ENCODE data around the gene PNPLA3. TPM values are rescaled to one million over a fixed set of nuclear protein-coding genes. Genes with fewer than 3 reads are reported as not detected.

Gene PNPLA3
- total RNA-seq, 1 donor from 2014 or later: 4.6 TPM

DNA sequence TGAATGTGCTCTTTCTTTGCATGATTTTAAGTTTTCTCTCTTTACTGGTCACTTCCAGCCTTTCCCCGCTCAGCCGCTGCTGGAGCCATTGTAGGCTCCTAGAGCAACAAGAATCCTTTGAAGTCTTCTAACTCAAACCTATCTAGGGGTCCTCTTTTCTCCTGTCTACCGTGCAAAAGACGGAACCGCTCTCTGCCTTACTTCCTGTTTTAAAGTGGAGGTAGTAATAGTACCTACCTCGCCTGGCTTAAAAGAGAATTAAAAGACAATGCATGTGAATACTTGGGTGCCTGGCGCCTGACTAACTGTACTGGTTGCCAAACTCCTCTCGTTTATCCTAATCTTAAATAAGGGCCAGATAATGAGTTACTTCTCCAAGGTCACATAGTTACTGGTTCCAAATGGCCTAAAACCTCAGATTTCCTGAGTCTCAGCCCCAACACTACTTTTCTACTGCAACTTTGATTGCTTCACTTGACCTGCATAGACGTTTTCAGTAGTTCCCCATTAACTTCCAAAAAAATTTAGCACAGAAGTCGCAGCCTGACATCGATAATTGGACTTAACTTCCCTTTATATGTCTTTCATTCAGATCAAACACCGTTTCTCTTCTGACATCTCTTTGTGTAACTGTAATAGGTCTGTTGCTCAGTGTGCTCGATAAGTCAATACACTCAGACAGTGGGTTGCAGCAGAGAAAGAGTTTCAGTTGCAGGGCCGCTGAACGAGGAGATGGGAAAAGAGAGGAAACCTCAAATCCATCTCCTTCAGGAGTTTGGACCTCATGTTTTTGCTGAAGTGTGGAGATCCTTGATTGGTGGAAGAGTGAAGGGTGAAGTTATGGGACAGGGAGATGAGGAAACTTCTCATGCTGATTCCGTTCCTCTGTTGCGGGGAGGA is 32.5 kb downstream of the PNPLA3 start:
- DNase-seq (ENCODE audit: extremely low read depth, low read depth, low spot score): no peak

GRCh38 chr22:43956805-43957463 is 33.3 kb downstream of the PNPLA3 start:
- DNase-seq (ENCODE audit: extremely low read depth, low read depth, low spot score): no peak

DNA sequence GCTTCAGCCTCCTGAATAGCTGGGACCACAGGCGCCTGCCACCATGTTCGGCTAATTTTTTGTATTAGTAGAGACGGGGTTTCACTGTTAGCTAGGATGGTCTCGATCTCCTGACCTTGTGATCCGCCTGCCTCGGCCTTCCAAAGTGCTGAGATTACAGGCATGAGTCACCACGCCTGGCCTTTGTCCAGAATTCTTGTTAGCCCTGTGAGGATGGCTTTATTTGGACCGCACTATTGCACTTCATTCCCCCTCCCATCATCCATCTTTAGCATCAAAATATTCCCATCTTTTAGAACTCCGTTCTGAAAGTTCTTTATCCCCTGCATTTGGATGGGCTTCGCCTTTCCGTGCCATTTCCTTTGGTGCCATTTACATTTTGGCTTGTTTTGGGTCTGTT is 34.3 kb downstream of the PNPLA3 start:
- no peak for DNase-seq (ENCODE audit: extremely low read depth, low read depth, low spot score)

DNA sequence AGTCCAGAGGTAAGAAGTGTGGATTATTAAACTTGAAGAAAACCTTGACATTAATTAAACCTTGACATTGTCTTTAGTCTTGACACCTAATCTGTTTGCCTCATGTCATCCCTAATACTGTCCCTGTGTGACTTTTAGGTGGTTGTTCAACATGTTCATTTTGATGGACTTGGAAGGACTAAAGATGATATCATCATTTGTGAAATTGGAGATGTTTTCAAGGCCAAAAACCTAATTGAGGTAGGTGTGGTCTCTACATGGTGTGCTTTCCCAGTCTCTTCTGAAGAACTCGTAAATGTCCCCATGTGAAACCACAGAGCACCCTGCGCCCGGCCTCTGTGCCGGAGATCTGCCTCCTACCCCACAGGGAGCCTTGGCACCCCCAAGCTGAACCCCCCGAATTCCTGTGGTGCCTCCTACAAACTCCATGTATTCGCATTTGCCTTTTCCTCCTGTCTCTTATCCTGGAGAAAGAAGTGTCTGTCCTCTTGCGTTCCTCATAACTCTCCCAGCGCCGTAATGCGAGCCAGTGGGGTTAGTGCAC is 40.8 kb downstream of the PNPLA3 start:
- no peak for DNase-seq (ENCODE audit: extremely low read depth, low read depth, low spot score)

DNA sequence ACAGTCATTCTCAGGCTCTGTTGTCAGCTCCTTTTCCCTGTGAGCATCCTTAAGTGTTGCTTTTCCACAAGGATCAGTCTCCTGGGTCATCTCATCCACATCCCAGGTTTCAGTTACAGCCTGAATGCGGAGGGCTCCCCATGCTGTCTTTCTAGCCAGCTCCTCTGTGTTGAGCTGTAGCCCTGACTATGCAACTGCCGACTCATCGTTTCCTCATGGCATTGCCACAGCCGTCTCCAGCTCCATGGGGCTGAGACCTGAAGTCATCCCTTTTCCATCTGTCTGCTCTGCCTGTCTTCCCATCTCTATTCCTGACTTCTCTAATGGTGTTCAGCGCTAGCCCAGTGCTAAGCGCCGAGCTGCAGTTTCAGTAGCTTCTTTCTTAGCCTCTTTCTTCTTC is 43.5 kb downstream of the PNPLA3 start:
- no peak for DNase-seq (ENCODE audit: extremely low read depth, low read depth, low spot score)

DNA sequence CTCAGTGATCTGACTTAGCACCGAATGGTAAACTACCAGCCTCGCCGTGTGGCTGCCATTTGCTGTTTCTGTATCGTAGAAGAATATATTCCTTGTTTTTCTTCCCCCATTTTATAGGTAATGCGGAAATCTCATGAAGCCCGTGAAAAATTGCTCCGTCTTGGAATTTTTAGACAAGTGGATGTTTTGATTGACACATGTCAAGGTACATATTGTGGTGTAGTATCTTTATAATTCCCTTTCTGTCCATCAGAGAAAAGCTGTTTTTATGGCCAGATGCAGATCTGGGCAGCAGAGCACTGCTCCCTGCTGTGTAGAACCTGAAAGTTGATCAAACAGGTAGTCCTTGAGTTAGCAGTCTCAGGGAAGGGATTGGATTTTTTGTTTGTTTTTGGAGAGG is 45.0 kb downstream of the PNPLA3 start:
- DNase-seq (ENCODE audit: extremely low read depth, low read depth, low spot score): no peak

GRCh38 chr22:43969021-43969878 is 45.6 kb downstream of the PNPLA3 start:
- DNase-seq (ENCODE audit: extremely low read depth, low read depth, low spot score): no peak

DNA sequence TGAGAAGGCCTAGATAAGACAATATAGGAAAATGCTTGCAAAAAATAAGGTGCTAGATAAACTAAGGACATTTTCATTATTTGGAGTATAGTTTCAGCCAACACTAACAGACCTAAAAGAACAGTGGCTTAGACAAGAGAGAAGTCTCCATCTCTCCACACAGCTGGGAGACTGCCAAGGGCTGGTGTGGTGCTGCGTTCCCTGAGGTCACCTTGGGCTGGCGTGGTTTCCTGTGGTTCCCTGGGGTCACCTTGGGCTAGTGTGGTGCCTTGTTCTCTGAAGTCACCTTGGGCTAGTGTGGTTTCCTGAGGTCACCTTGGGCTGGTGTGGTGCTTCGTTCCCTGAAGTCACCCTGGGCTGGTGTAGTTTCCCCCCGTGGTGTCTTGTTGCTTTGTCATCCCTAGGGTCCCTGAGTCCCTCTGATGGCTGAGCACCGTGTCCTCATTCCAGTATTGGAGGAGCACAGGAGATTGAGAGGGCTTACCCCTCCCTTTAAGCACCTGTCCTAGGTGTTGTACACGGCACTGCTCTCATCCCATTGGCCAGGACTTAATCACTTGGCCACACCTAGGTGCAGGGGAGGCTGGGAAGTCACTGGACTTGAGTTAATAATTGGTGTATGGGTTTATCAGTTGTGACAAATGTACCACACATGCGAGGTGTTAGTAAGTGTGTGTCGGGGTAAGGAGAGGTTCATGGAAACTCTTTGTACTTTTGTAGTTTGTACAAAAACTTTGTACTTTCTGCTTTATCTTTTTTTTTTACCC is 46.6 kb downstream of the PNPLA3 start:
- DNase-seq (ENCODE audit: extremely low read depth, low read depth, low spot score): no peak

GRCh38 chr22:43971112-43971511 is 47.5 kb downstream of the PNPLA3 start:
- DNase-seq (ENCODE audit: extremely low read depth, low read depth, low spot score): no peak

DNA sequence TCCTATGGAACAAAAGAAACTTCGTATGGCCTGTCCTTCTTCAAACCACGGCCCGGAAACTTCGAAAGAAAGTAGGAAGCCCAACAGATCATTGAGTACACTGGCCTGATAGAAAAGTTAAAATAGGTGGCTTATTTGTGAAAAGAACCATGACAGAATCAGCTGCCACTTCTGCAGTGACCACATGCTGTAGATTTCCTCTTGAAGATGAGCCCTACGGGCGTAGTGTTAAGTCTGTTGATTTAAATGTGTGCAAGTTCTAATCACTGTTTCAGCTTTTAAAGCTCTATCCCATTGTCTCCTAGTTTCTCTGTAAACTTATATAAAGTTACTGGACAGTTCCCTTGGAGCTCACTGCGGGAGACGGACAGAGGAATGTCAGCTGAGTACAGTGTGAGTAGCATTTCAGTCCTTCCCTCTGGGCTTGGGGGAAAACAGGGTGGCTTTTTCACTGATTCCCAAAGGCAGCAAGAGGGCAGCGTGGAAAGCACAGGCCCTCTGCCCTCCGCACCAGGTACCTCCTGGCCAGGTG is 49.4 kb downstream of the PNPLA3 start:
- DNase-seq (ENCODE audit: extremely low read depth, low read depth, low spot score): no peak

DNA sequence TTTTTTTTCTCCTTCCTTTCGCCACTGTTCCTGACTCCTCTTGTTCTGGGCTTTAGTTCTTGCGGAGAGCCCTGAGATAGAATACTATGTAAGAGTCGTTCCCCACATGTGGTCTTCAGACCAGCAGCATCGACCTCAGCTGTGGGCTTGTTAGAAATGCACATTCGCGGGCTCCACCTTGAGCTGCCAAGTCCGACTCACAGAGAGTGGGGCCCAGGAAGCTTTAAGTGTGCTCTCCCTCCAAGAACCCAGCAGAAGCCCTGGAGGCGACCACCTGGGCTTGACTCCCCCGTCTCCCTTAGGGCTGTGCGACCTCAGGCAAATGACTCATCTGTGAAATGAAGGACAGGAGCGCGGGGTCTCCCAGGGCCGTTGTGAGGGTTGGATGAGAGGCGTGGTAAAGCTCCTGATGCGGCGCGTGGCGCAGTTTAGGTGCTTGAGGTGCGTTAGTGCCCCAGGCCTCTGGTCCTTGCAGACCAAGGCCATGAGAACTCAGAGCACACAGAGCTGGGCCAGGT is 50.5 kb downstream of the PNPLA3 start:
- DNase-seq (ENCODE audit: extremely low read depth, low read depth, low spot score): no peak

DNA sequence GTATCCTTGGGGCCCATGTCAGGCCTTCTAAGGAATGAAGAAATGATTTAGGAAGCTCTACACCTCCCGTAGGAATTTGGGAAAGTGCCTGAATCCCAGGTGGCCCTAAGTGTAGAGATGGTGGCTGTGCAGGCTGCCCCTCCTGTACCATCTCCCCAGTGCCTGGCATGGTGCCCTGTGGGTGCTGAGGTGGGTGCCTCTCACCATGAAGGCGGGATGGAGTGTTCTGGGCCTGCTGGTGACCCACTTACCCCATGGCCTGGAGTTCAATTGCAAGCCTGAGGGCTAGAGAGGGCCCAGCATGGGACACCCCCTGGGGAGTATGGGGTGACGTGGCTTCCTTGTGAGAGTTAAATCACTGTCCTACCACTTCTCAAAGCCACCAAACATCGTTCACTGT is 51.4 kb downstream of the PNPLA3 start:
- DNase-seq (ENCODE audit: extremely low read depth, low read depth, low spot score): no peak

DNA sequence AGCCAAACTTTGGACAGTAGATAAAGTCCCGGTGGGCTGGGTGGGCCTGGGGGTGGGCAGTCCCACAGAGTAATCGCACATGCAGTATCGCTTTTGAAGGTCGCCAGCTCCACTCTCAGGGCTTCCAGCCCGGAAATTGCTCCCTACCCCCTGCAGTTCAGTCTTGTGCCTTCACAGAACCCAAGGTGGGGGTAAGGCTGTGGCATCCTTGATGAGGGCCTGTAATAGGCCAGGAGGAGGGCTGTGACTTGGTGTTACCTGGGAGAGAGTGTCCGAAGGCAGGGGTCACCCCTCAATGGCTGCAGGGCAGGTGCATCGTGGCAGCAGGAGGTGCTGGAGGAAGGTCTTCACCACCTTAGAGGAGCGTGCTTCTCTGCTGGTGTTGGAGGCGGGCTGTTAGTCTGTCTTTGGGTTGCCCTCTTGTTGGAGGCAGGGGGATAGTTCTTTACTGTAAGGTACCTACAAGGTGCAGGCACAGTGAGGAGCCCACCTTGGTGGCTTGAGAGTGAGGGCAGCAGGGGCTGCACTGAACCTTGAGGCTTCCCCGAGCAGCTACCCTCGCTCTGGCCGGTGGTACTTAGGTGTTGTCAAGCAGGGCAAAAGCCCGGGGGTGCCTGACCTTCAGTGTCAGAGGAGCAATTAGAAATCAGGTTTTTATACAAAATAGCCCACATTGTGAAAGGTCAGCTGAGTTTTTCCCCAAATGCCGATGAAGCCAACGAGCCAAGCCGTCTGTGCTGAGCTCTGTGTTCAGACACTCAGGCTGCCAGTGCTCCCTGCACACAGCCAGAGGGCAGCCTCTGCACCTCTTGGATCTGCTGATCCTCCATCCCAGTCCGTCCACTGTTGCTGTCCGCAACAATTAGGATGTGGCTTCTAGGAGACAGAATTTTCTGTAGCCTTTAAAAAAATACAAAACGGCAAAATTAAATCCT is 53.5 kb downstream of the PNPLA3 start:
- no peak for DNase-seq (ENCODE audit: extremely low read depth, low read depth, low spot score)

- DNase-seq (ENCODE audit: extremely low read depth, low read depth, low spot score): no peak
Measured at GRCh38 chr22:43978558-43978957, 55.0 kb downstream of the PNPLA3 start.

DNA sequence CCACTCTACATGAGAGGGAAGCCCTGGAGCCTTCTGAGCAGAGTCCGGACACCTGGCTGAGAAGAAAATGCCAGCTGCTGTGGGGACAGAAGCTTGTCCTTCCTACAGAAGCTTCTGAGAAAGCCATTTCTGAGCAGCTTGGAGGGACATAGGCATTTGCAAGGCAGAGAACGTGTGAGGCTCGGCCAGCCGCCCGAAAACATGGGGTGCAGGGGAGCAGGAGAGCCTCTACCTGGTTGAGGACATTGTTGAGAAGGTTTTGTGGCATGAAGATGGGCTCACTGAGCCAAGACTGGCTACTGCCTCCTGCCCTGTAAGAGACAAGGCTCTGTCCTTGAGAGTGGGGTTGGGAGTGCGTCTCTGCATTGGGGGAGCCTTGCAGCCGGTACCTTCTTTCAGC is 57.0 kb downstream of the PNPLA3 start:
- DNase-seq (ENCODE audit: extremely low read depth, low read depth, low spot score): no peak

- no peak for DNase-seq (ENCODE audit: extremely low read depth, low read depth, low spot score)
Measured at GRCh38 chr22:43980996-43981395, 57.4 kb downstream of the PNPLA3 start.

- DNase-seq (ENCODE audit: extremely low read depth, low read depth, low spot score): no peak
Measured at GRCh38 chr22:43983808-43984207, 60.2 kb downstream of the PNPLA3 start.

GRCh38 chr22:43985532-43985931 is 61.9 kb downstream of the PNPLA3 start:
- no peak for DNase-seq (ENCODE audit: extremely low read depth, low read depth, low spot score)

Measured in glomerular endothelial cell (primary cell).